HepG2 (cell line): ENCODE measurements around the gene MAPRE3. TPM values are rescaled to one million over a fixed set of nuclear protein-coding genes. Genes with fewer than 3 reads are reported as not detected.

ENCODE experiments used
- FOXA1 ChIP-seq, 2 experiments: fragments of 450-650 bp in 1 of 2; sonication (generic) in 1 of 2; formaldehyde crosslinking in 1 of 2; IDR thresholded peaks; 2 replicates each; pipeline versions ENCODE4 v1.4.0 to v1.6.1; 2016 to 2020; ENCODE audit warnings: missing genetic modification reagents in 1 of 2
- MIER2 ChIP-seq: IDR thresholded peaks from 2 replicates; pipeline ENCODE4 v1.6.1; 2016; ENCODE audit warnings: missing biosample characterization, missing genetic modification reagents
- NCOR1 ChIP-seq: fragments of 200-600 bp; sonication (generic); IDR thresholded peaks from 2 replicates; pipeline ENCODE4 v1.7.0; 2017; ENCODE audit warnings: antibody characterized with exemption, low read length, borderline replicate concordance
- NONO ChIP-seq, 2 experiments: fragments of 450-650 bp in 1 of 2; sonication (generic) in 1 of 2; formaldehyde crosslinking in 1 of 2; IDR thresholded peaks in 1 of 2; conservative IDR thresholded peaks in 1 of 2; 2 replicates each; pipeline versions ENCODE4 v1.6.1 to v1.8.0; 2017 to 2022; ENCODE audit warnings: mild to moderate bottlenecking in 1 of 2, missing genetic modification reagents in 1 of 2, moderate library complexity in 1 of 2
- SOX6 ChIP-seq, 2 experiments: fragments of 450-650 bp in 1 of 2; sonication (generic) in 1 of 2; formaldehyde crosslinking in 1 of 2; IDR thresholded peaks; 2 replicates each; pipeline versions ENCODE4 v1.4.0 to v1.6.1; 2017 to 2020; ENCODE audit warnings: antibody characterized with exemption in 1 of 2, mild to moderate bottlenecking in 1 of 2, missing genetic modification reagents in 1 of 2
- ZNF614 ChIP-seq: IDR thresholded peaks from 2 replicates; pipeline ENCODE4 v1.6.1; 2018; ENCODE audit warnings: missing biosample characterization, missing genetic modification reagents, inconsistent platforms, borderline replicate concordance
- polyA plus RNA-seq, 8 experiments: library from polyadenylated mRNA; depleted of rRNA in 3 of 8; stranded (reverse) in 7 of 8; unstranded in 1 of 8; fragments of >200 nt; fragmentation: Illumina TruSeq in 4 of 8; extraction: Trizol in 4 of 8; gene quantifications; 2 replicates each; pipeline versions ENCODE4 v1.2.1 to v1.2.3, GENCODE V29; 2011 to 2016; ENCODE audit warnings: low read depth in 4 of 8, missing spikeins in 1 of 8, mixed read lengths in 1 of 8; ENCODE audit not compliant: insufficient read depth in 1 of 8
- total RNA-seq, 5 experiments: library from RNA; depleted of rRNA; stranded (reverse); fragments of >200 nt; fragmentation: Illumina TruSeq; extraction: Trizol; gene quantifications; 2 replicates each; pipeline ENCODE4 v1.2.3, GENCODE V29; 2016; ENCODE audit warnings: low read depth in 1 of 5
- TF ChIP-seq, protein P1 (sequence below), 2 experiments: fragments of 450-650 bp in 1 of 2; sonication (generic) in 1 of 2; formaldehyde crosslinking in 1 of 2; IDR thresholded peaks; 2 replicates each; pipeline versions ENCODE4 v1.6.1 to v1.8.0; 2016 to 2022; ENCODE audit warnings: antibody characterized with exemption in 1 of 2, mild to moderate bottlenecking in 1 of 2, missing genetic modification reagents in 1 of 2
- TF ChIP-seq, protein P2 (sequence below): sonication (generic); formaldehyde crosslinking; IDR thresholded peaks from 2 replicates; pipeline ENCODE4 v1.4.0; 2020; ENCODE audit warnings: missing genetic modification reagents
- TF ChIP-seq, protein P3 (sequence below): IDR thresholded peaks from 2 replicates; pipeline ENCODE4 v1.6.1; 2016; ENCODE audit warnings: low read depth

MAPRE3 gene
- total and polyA plus RNA-seq, 2 of the 13 experiments (the other 11 are each of a cell fraction or from before 2014, with no cell fraction given): 0.31 to 0.91 TPM

DNA sequence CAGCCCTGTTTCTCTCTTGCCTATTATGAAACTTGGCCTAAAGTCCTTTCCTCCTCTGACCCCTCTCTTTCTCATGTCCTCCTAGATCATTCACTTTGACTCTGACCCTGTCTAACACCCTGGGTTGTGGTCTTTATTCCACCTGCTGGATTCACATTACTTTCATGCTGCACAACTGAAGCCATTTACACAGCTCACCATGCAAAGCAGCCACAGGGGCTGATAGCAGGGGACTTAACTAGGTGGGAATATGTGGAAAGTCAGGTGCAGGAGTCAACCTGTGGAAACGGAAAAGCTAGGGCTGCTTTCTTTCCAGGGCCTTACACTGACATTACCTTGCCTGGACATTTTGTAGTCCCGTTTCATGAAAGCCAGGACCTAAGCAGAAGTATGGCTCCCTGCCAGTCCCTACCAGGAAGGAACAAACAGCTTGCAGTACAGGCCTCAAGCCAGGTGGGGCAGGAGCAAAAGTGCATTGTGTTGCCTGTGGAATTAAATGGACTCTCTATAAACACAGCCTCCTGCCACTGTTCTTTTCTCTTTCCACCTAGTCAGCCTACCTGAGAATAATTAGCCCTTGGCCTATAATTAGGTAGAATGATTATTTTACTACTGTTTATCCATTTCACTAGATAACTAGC, 11.8 kb downstream of the MAPRE3 start (continued):
- TF ChIP-seq, protein P1, sequence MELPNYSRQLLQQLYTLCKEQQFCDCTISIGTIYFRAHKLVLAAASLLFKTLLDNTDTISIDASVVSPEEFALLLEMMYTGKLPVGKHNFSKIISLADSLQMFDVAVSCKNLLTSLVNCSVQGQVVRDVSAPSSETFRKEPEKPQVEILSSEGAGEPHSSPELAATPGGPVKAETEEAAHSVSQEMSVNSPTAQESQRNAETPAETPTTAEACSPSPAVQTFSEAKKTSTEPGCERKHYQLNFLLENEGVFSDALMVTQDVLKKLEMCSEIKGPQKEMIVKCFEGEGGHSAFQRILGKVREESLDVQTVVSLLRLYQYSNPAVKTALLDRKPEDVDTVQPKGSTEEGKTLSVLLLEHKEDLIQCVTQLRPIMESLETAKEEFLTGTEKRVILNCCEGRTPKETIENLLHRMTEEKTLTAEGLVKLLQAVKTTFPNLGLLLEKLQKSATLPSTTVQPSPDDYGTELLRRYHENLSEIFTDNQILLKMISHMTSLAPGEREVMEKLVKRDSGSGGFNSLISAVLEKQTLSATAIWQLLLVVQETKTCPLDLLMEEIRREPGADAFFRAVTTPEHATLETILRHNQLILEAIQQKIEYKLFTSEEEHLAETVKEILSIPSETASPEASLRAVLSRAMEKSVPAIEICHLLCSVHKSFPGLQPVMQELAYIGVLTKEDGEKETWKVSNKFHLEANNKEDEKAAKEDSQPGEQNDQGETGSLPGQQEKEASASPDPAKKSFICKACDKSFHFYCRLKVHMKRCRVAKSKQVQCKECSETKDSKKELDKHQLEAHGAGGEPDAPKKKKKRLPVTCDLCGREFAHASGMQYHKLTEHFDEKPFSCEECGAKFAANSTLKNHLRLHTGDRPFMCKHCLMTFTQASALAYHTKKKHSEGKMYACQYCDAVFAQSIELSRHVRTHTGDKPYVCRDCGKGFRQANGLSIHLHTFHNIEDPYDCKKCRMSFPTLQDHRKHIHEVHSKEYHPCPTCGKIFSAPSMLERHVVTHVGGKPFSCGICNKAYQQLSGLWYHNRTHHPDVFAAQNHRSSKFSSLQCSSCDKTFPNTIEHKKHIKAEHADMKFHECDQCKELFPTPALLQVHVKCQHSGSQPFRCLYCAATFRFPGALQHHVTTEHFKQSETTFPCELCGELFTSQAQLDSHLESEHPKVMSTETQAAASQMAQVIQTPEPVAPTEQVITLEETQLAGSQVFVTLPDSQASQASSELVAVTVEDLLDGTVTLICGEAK (IDR thresholded peaks at IDR 0.05): no peak
- TF ChIP-seq, protein P1 (CRISPR knock-in tag; IDR thresholded peaks at IDR 0.05): 0 out of 2 replicates have a peak, but pooled peaks have one; percentile 19
- TF ChIP-seq NCOR1: no peak
- no peak for TF ChIP-seq SOX6 (IDR thresholded peaks at IDR 0.05)
- TF ChIP-seq SOX6 (CRISPR knock-in tag; IDR thresholded peaks at IDR 0.05): peak; percentile 53
- TF ChIP-seq NONO (IDR thresholded peaks at IDR 0.05): no peak
- no peak for TF ChIP-seq NONO (CRISPR knock-in tag; conservative IDR thresholded peaks at IDR 0.05)
- TF ChIP-seq FOXA1 (IDR thresholded peaks at IDR 0.05): no peak
- TF ChIP-seq FOXA1 (CRISPR knock-in tag; IDR thresholded peaks at IDR 0.05): peak; percentile 78
- TF ChIP-seq, protein P2, sequence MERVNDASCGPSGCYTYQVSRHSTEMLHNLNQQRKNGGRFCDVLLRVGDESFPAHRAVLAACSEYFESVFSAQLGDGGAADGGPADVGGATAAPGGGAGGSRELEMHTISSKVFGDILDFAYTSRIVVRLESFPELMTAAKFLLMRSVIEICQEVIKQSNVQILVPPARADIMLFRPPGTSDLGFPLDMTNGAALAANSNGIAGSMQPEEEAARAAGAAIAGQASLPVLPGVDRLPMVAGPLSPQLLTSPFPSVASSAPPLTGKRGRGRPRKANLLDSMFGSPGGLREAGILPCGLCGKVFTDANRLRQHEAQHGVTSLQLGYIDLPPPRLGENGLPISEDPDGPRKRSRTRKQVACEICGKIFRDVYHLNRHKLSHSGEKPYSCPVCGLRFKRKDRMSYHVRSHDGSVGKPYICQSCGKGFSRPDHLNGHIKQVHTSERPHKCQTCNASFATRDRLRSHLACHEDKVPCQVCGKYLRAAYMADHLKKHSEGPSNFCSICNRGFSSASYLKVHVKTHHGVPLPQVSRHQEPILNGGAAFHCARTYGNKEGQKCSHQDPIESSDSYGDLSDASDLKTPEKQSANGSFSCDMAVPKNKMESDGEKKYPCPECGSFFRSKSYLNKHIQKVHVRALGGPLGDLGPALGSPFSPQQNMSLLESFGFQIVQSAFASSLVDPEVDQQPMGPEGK (CRISPR knock-in tag): 0 out of 2 replicates have a peak, but pooled peaks have one; percentile 23
- TF ChIP-seq, protein P3, sequence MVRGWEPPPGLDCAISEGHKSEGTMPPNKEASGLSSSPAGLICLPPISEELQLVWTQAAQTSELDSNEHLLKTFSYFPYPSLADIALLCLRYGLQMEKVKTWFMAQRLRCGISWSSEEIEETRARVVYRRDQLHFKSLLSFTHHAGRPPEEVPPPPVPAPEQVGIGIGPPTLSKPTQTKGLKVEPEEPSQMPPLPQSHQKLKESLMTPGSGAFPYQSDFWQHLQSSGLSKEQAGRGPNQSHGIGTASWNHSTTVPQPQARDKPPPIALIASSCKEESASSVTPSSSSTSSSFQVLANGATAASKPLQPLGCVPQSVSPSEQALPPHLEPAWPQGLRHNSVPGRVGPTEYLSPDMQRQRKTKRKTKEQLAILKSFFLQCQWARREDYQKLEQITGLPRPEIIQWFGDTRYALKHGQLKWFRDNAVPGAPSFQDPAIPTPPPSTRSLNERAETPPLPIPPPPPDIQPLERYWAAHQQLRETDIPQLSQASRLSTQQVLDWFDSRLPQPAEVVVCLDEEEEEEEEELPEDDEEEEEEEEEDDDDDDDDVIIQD (CRISPR knock-in tag): 0 out of 2 replicates have a peak, but pooled peaks have one; percentile 24
- TF ChIP-seq MIER2: peak; percentile 70; the same call in 1 of the 2 replicates
- TF ChIP-seq ZNF614: peak; percentile 60; the same call in 1 of the 2 replicates
